ENCODE data around the gene SPINK7. TPM values are rescaled to one million over a fixed set of nuclear protein-coding genes. Genes with fewer than 3 reads are reported as not detected.
"Not testable (repeated sequence)": the region's sequence is repeated elsewhere in the genome, so short reads cannot be mapped to it uniquely, and the experiment has no call there.

SPINK7 gene
- total and polyA plus RNA-seq, 3 experiments from 2014 or later: not detected

GRCh38 chr5:148306446-148306845, 5.8 kb upstream of the SPINK7 start:
- ChIA-PET CTCF (interaction anchor here (0.8 kb wide), 1 partner anchor 68 kb away, joined by 3 read pairs; no protein-coding TSS in a partner anchor), POLR2A (no interaction called here)
- no peaks in the 10 kb centered on the region for H3K36me3 ChIP-seq (ENCODE audit: insufficient read depth, low read length)
- H3K27ac ChIP-seq (ENCODE audit: low read depth, low read length): no peak overlapping the region
- Mint-ChIP-seq H3K4me3 (no peak overlapping the region), H3K4me1 (no peaks in the 10 kb centered on the region), H3K9me3 (peaks cover 0 to 11% (median 6%) of the 10 kb centered on the region in 5 donors), H3K27me3 (peaks cover 6 to 25% of the 10 kb centered on the region in 2 donors), H3K27ac (no peak overlapping the region), H3K36me3 (peaks cover 0 to 10% (median 0%) of the 10 kb centered on the region in 3 donors)
- H3K9me3 ChIP-seq (ENCODE audit: low read length): no peaks in the 10 kb centered on the region
- no peak overlapping the region for H3K4me3 ChIP-seq (ENCODE audit: low read length)
- no peaks in the 10 kb centered on the region for H3K27me3 ChIP-seq (ENCODE audit: insufficient read depth, low read length, poor library complexity, severe bottlenecking)
- DNase-seq: no peak
- no peaks in the 10 kb centered on the region for H3K4me1 ChIP-seq (ENCODE audit: insufficient read depth, low read length)

GRCh38 chr5:148309019-148309418, 3.2 kb upstream of the SPINK7 start:
- H3K27me3 Mint-ChIP-seq: peaks cover 9 to 28% of the 10 kb centered on the region in 2 donors
- CTCF ChIA-PET: no interaction called here
- Histone ChIP-seq H3K27me3 (ENCODE audit: insufficient read depth, low read length, poor library complexity, severe bottlenecking) (no peaks in the 10 kb centered on the region), H3K4me3 (ENCODE audit: low read length) (no peak overlapping the region), H3K4me1 (ENCODE audit: insufficient read depth, low read length) (no peaks in the 10 kb centered on the region), H3K36me3 (ENCODE audit: insufficient read depth, low read length) (no peaks in the 10 kb centered on the region), H3K27ac (ENCODE audit: low read depth, low read length) (no peak overlapping the region), H3K9me3 (ENCODE audit: low read length) (no peaks in the 10 kb centered on the region)
- H3K36me3 Mint-ChIP-seq: peaks cover 0 to 10% (median 0%) of the 10 kb centered on the region in 3 donors
- DNase-seq: no peak
- H3K4me3 Mint-ChIP-seq: no peak overlapping the region
- POLR2A ChIA-PET: no interaction called here
- H3K9me3 Mint-ChIP-seq: peaks cover 0 to 11% (median 6%) of the 10 kb centered on the region in 5 donors
- no peak overlapping the region for H3K27ac Mint-ChIP-seq
- H3K4me1 Mint-ChIP-seq: no peaks in the 10 kb centered on the region

DNA sequence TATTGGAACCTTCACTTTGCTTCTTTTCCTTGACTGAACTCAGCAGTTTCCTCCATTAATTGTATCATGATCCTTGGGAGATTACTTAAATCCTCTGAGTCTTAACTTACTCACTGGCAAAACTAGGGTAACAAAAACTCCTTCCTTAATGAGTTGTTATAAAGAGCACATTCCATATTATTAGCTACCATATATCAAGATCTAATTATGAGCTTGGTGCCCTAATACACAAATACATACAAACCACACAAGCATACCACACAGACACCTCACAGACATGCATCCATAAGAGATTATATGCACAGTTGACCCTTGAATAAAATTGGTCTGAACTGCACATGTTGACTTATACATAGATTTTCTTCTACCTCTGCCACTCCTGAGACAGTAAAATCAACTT, 2.5 kb upstream of the SPINK7 start:
- ChIA-PET CTCF (no interaction called here), POLR2A (no interaction called here)
- H3K9me3 ChIP-seq (ENCODE audit: low read length): no peaks in the 10 kb centered on the region
- Mint-ChIP-seq H3K4me1 (no peaks in the 10 kb centered on the region), H3K27ac (no peak overlapping the region), H3K9me3 (peaks cover 0 to 11% (median 6%) of the 10 kb centered on the region in 5 donors), H3K4me3 (no peak overlapping the region), H3K27me3 (peaks cover 9 to 28% of the 10 kb centered on the region in 2 donors), H3K36me3 (peaks cover 0 to 10% (median 0%) of the 10 kb centered on the region in 3 donors)
- no peak for DNase-seq
- H3K27me3 ChIP-seq (ENCODE audit: insufficient read depth, low read length, poor library complexity, severe bottlenecking): no peaks in the 10 kb centered on the region
- no peaks in the 10 kb centered on the region for H3K36me3 ChIP-seq (ENCODE audit: insufficient read depth, low read length)
- H3K4me1 ChIP-seq (ENCODE audit: insufficient read depth, low read length): no peaks in the 10 kb centered on the region
- no peak overlapping the region for H3K4me3 ChIP-seq (ENCODE audit: low read length)
- no peak overlapping the region for H3K27ac ChIP-seq (ENCODE audit: low read depth, low read length)

- Mint-ChIP-seq H3K4me1 (no peaks in the 10 kb centered on the region), H3K36me3 (peaks cover 0 to 10% (median 0%) of the 10 kb centered on the region in 3 donors), H3K27me3 (peaks cover 9 to 27% of the 10 kb centered on the region in 2 donors), H3K27ac (no peak overlapping the region), H3K9me3 (peaks cover 0 to 11% (median 6%) of the 10 kb centered on the region in 5 donors), H3K4me3 (no peak overlapping the region)
- POLR2A ChIA-PET: no interaction called here
- H3K27me3 ChIP-seq (ENCODE audit: insufficient read depth, low read length, poor library complexity, severe bottlenecking): no peaks in the 10 kb centered on the region
- H3K4me3 ChIP-seq (ENCODE audit: low read length): no peak overlapping the region
- CTCF ChIA-PET: no interaction called here
- no peaks in the 10 kb centered on the region for H3K4me1 ChIP-seq (ENCODE audit: insufficient read depth, low read length)
- no peaks in the 10 kb centered on the region for H3K9me3 ChIP-seq (ENCODE audit: low read length)
- no peak for DNase-seq
- H3K27ac ChIP-seq (ENCODE audit: low read depth, low read length): no peak overlapping the region
- no peaks in the 10 kb centered on the region for H3K36me3 ChIP-seq (ENCODE audit: insufficient read depth, low read length)
These were observed 739 bp upstream of the SPINK7 start for GRCh38 chr5:148311484-148311883.

GRCh38 chr5:148314187-148314586, 2.0 kb downstream of the SPINK7 start:
- peaks cover 0 to 4% (median 0%) of the 10 kb centered on the region in 3 donors for H3K36me3 Mint-ChIP-seq
- H3K4me3 Mint-ChIP-seq: no peak overlapping the region
- H3K9me3 Mint-ChIP-seq: peaks cover 0 to 9% (median 6%) of the 10 kb centered on the region in 5 donors
- H3K27ac Mint-ChIP-seq: no peak overlapping the region
- H3K27ac ChIP-seq (ENCODE audit: low read depth, low read length): no peak overlapping the region
- H3K4me1 Mint-ChIP-seq: no peaks in the 10 kb centered on the region
- H3K27me3 Mint-ChIP-seq: peaks cover 7 to 11% of the 10 kb centered on the region in 2 donors
- no peak for DNase-seq
- no peak overlapping the region for H3K4me3 ChIP-seq (ENCODE audit: low read length)
- H3K4me1 ChIP-seq (ENCODE audit: insufficient read depth, low read length): no peaks in the 10 kb centered on the region
- no peaks in the 10 kb centered on the region for H3K27me3 ChIP-seq (ENCODE audit: insufficient read depth, low read length, poor library complexity, severe bottlenecking)
- H3K9me3 ChIP-seq (ENCODE audit: low read length): no peaks in the 10 kb centered on the region
- ChIA-PET POLR2A (no interaction called here), CTCF (interaction anchor here (1.3 to 1.5 kb wide), 2 partner anchors 61 to 417 kb away, joined by 3 to 5 read pairs; no protein-coding TSS in a partner anchor)
- no peaks in the 10 kb centered on the region for H3K36me3 ChIP-seq (ENCODE audit: insufficient read depth, low read length)

- CTCF ChIA-PET: interaction anchor here (1.3 to 1.5 kb wide), 2 partner anchors 61 to 416 kb away, joined by 3 to 5 read pairs; no protein-coding TSS in a partner anchor
- no peak overlapping the region for H3K27ac Mint-ChIP-seq
These were observed 2.5 kb downstream of the SPINK7 start for GRCh38 chr5:148314731-148315130.

GRCh38 chr5:148320011-148320963, 8.1 kb downstream of the SPINK7 start:
- CTCF ChIA-PET: interaction anchor here (1.8 kb wide), 1 partner anchor 54 kb away, joined by 3 read pairs; no protein-coding TSS in a partner anchor
- H3K36me3 ChIP-seq (ENCODE audit: insufficient read depth, low read length); H3K27me3 Mint-ChIP-seq; H3K9me3 ChIP-seq (ENCODE audit: low read length); H3K4me1 ChIP-seq (ENCODE audit: insufficient read depth, low read length); H3K4me3 ChIP-seq (ENCODE audit: low read length); H3K36me3 Mint-ChIP-seq; POLR2A ChIA-PET; H3K27me3 ChIP-seq (ENCODE audit: insufficient read depth, low read length, poor library complexity, severe bottlenecking); H3K4me1 Mint-ChIP-seq; H3K27ac ChIP-seq (ENCODE audit: low read depth, low read length): not testable (repeated sequence)
- peak in 3 of 5 donors; percentile 1 to 45 (median 37) for DNase-seq
- peaks cover 0 to 16% (median 8%) of the 10 kb centered on the region in 5 donors for H3K9me3 Mint-ChIP-seq
- peak overlapping the region in 3 of 8 donors; percentile 33 to 63 (median 61) for H3K27ac Mint-ChIP-seq
- peak overlapping the region; percentile 66 to 83 (median 72) for H3K4me3 Mint-ChIP-seq

More at GRCh38 chr5:148314731-148315130, 2.5 kb downstream of the SPINK7 start:
- Mint-ChIP-seq H3K4me1 (peaks cover 0 to 1% (median 0%) of the 10 kb centered on the region in 3 donors), H3K4me3 (no peak overlapping the region), H3K36me3 (no peaks in the 10 kb centered on the region), H3K9me3 (peaks cover 0 to 10% (median 5%) of the 10 kb centered on the region in 5 donors), H3K27me3 (peaks cover 7 to 9% of the 10 kb centered on the region in 2 donors)
- Histone ChIP-seq H3K9me3 (ENCODE audit: low read length) (no peaks in the 10 kb centered on the region), H3K36me3 (ENCODE audit: insufficient read depth, low read length) (no peaks in the 10 kb centered on the region), H3K4me1 (ENCODE audit: insufficient read depth, low read length) (no peaks in the 10 kb centered on the region), H3K27me3 (ENCODE audit: insufficient read depth, low read length, poor library complexity, severe bottlenecking) (no peaks in the 10 kb centered on the region), H3K27ac (ENCODE audit: low read depth, low read length) (no peak overlapping the region), H3K4me3 (ENCODE audit: low read length) (no peak overlapping the region)
- DNase-seq: no peak
- POLR2A ChIA-PET: no interaction called here

DNA sequence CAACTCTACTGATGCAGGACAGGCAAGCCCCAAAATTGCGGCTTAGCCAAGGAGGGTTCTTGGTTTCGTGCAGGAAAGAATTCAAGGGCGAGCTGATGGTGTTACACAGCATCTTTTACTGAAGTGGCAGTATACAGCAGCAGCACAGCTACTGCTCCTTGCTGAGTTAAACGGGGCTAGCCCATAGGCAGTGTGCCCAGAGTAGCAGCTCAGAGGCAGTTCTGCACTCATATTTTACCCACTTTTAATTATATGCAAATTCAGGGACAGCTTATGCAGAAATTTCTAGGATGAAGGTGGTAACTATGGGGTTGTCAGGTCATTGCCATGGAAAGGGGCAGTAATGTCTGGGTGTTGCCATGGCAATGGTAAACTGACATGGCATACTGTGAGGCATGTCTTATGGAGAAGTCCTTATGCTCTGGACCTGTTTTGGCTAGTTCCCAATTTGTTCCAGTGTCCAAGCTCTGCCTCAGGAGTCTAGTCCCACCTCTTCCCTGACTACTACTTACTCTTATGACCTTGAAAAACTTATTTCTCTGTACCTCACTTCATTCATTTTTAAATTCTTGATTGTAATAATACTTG, 21.1 kb downstream of the SPINK7 start:
- Mint-ChIP-seq H3K9me3 (peaks cover 11 to 26% (median 16%) of the 10 kb centered on the region in 5 donors), H3K27me3 (peaks cover 2 to 11% of the 10 kb centered on the region in 2 donors), H3K4me3 (no peak overlapping the region), H3K36me3 (peaks cover 0 to 4% (median 0%) of the 10 kb centered on the region in 3 donors), H3K27ac (no peak overlapping the region), H3K4me1 (no peaks in the 10 kb centered on the region)
- H3K27ac ChIP-seq (ENCODE audit: low read depth, low read length): no peak overlapping the region
- DNase-seq: no peak
- no peaks in the 10 kb centered on the region for H3K27me3 ChIP-seq (ENCODE audit: insufficient read depth, low read length, poor library complexity, severe bottlenecking)
- ChIA-PET POLR2A (no interaction called here), CTCF (no interaction called here)
- H3K4me1 ChIP-seq (ENCODE audit: insufficient read depth, low read length): no peaks in the 10 kb centered on the region
- H3K36me3 ChIP-seq (ENCODE audit: insufficient read depth, low read length): no peaks in the 10 kb centered on the region
- H3K4me3 ChIP-seq (ENCODE audit: low read length): no peak overlapping the region
- no peaks in the 10 kb centered on the region for H3K9me3 ChIP-seq (ENCODE audit: low read length)

Data from CD8-positive, alpha-beta memory T cell (primary cell).